HT-29 (cell line): ENCODE data around the gene REM2. TPM values are rescaled to one million over a fixed set of nuclear protein-coding genes. Genes with fewer than 3 reads are reported as not detected.

ENCODE experiments used
- DNase-seq: peaks from one replicate; pipeline ENCODE4 v3.0.0-alpha.2; 2015; ENCODE audit warnings: low spot score
- small RNA-seq: library from RNA; depleted of rRNA; stranded (forward); fragments of <200 nt; gene quantifications from one replicate; pipeline ENCODE3, GENCODE V24; 2014
- total RNA-seq: library from RNA; depleted of rRNA; stranded (reverse); fragments of >200 nt; shearing (Covaris generic); gene quantifications from 2 replicates; pipeline ENCODE4 v1.2.3, GENCODE V29; 2014; rRNA removed

REM2 gene
- total RNA-seq, 1 experiment from 2014 or later, result 0.53 TPM

DNA sequence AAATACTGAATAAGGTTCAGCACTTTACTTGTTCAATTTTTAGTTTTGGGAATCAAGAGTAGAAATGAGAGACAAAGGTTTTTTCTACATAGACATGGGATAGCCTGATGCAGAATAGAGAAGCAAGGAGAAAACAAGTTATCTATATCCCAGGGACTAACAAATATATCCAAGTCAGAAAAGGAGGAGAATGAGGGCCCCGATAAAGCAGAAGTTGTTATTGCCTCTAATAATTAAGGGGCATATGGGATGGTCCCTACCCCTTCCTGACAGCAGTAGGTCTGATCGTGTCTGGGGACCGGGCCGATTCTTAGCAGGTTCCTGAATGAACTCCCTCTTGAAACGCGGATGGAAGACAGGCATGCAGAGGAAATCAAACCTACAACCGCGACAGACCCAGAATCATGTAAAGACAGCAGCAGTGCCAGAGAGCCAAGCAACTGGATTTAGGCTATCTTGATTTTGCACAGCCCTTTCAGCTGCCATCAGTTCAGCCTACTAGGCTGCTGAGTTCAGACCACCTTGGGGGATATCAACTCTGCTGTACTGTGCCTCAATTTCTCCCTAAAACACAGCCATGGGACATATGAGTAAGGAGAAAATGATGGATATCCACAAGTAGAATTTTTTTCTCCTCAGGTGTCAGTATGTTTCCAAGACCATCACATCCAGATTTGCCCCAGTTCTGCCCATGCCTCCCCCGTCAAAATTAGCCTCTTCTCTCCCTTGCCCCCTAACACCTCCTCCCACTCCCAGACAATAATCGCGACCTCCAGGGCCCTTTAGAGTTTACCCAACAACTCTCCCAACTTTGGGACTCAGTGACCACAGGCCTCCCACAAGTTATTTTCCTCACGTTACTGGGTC, 45.4 kb downstream of the REM2 start:
- no peak for DNase-seq

DNA sequence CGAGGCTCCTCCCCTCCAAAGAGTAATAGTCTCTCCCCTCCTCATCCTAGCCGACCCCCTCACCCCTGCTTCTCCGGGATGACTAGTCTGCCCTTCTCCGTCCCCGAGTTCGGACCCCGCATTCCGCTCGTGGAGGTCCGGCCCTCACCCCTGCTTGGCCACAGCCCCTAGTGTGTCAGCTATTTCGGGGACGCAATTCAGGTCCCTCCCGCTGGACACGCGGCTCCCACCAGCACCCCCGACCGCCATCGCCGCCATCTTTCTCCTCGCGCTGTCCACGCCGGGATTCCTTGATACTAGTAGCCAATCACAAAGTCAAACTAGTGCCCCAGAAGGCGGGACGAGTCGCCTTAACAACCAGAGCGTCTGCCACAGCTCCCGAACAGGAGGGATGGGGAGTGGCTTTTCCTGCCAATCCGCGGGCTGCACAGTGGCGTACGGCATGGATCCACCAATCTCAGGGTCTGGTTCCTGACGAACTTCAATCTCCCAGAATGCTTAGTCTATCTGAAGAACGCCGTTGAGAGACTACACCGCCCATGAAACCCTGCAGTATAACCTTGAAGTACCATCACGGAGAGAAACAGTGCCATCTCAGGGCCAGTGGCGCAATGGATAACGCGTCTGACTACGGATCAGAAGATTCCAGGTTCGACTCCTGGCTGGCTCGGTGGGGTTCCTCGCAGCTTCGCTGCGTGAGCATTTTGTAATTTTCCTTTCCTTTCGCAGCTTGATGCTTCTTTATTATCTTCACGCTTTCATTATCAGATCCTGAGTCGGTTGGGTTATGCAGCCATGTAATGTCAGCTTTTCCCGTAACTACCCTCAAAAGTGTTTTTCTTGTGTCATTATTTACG, 46.3 kb downstream of the REM2 start, which contains the start of gene PRMT5:
TSS of gene PRMT5 (minus strand) at position 273 of the 857 bp plus-strand sequence. CDS start at position 258, 15 bp downstream.
- DNase-seq, result peak; percentile 97

DNA sequence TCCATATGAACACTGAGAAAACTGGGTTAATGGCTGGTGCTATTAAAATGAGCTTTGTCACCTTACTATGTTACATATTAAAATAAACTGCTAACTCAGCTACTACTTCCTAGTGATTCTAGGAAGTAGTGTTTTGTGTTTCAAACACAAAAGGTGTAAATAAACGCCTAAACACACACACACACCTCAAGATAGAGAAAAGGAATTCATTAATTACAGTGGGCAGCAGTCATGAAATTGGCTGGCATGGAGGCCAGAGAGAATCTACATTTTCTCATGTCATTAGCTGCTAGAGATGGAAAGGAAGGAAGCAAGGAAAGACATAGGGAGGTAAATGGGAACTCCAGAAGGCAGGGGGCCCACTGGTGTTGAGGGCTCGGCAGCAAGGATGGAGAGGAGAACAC, 46.9 kb downstream of the REM2 start:
- peak; percentile 52 for DNase-seq

DNA sequence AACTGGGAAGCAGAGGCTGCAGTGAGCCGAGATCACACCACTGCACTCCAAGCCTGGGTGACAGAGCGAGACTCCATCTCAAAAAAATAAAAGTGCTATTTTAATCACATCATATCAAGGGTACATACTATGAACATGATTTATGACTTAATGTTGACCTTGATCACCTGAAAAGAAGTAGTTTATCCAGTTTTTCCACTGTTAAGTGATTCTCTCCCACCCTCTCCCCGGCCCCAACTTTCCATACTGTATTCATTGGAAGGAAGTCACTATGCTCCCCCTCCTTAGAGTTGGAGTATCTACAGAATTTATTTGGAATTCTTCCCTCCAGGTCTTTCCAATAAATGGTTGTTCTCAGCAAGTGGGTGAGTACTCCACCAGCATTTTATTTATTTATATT, 49.1 kb downstream of the REM2 start:
- no peak for DNase-seq

DNA sequence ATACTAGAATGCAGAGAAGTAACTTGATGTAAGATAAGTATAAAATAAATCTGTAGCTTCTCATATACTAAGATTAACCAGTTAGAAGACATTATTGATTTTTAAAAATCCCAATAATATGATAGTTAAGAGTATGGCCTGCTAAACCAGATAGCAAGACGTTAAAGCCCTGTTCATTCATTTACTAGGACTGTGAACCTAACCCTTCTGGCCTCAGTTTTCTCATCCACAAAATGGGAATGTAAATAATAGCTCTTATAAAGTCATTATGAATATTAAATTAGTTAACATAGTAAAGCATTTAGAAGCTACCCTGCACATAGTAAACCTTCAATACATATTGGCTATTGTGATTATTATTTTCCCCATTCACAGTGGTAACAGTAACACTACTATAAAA, 52.1 kb downstream of the REM2 start:
- DNase-seq, result no peak

Small RNA genes within 50 kb of the gene (small RNA-seq; reads per million reads assigned to genes)
- gene RF00019, result not detected

Other genes starting within 250 kb of the REM2 start
- not detected in 2 replicates for gene OR6J1, start 238.9 kb upstream of the REM2 start, total RNA-seq
- 73.5 and 80.9 TPM in 2 replicates for gene OXA1L, start 116.5 kb upstream of the REM2 start, total RNA-seq
- gene SLC7A7, start 67.8 kb upstream of the REM2 start, total RNA-seq, result 12.2 and 13.6 TPM in 2 replicates
- gene MRPL52, start 53.3 kb upstream of the REM2 start, total RNA-seq, result 45.9 and 56.1 TPM in 2 replicates
- gene MMP14, start 46.6 kb upstream of the REM2 start, total RNA-seq, result 1.7 and 3.9 TPM in 2 replicates
- 54.2 and 61.1 TPM in 2 replicates for gene LRP10, start 11.5 kb upstream of the REM2 start, total RNA-seq
- 54.9 and 56.3 TPM in 2 replicates for gene RBM23, start 35.9 kb downstream of the REM2 start, total RNA-seq
- 46.4 and 47.6 TPM in 2 replicates for gene PRMT5, start 46.2 kb downstream of the REM2 start, total RNA-seq
- 28.5 and 29.4 TPM in 2 replicates for gene HAUS4, start 73.9 kb downstream of the REM2 start, total RNA-seq
- gene AJUBA, start 99.3 kb downstream of the REM2 start, total RNA-seq, result 52.0 and 53.6 TPM in 2 replicates
- 14.6 and 15.1 TPM in 2 replicates for gene C14orf93, start 126.9 kb downstream of the REM2 start, total RNA-seq
- gene PSMB5, start 151.7 kb downstream of the REM2 start, total RNA-seq, result 198 and 205 TPM in 2 replicates
- not detected in 2 replicates for gene PSMB11, start 159.0 kb downstream of the REM2 start, total RNA-seq
- 11.4 and 15.0 TPM in 2 replicates for gene CDH24, start 174.3 kb downstream of the REM2 start, total RNA-seq
- 59.1 and 64.4 TPM in 2 replicates for gene ACIN1, start 211.9 kb downstream of the REM2 start, total RNA-seq
- gene C14orf119, start 212.3 kb downstream of the REM2 start, total RNA-seq, result 31.4 and 36.3 TPM in 2 replicates
- not detected in 2 replicates for gene CIROP, start 221.8 kb downstream of the REM2 start, total RNA-seq
- not detected in 2 replicates for gene CEBPE, start 236.0 kb downstream of the REM2 start, total RNA-seq